Adipose tissue (tissue), 3 donors: Measurements from ENCODE around the gene PSMC3. TPM values are rescaled to one million over a fixed set of nuclear protein-coding genes. Genes with fewer than 3 reads are reported as not detected.
"Not testable (repeated sequence)": the region's sequence is repeated elsewhere in the genome, so short reads cannot be mapped to it uniquely, and the experiment has no call there.

Experiments used
- H3K27ac ChIP-seq: one replicate; pipeline ENCODE4 v1.5.1; 2013; ENCODE audit warnings: low read depth, low read length
- WGBS, 3 donors: extraction: QIAGEN DNeasy Blood & Tissue Kit; methylation state at CpG; one replicate each; pipeline ENCODE4 v1.1.7; 2013; 5-methylcytosine and 5-hydroxymethylcytosine counted together
- polyA plus RNA-seq, 3 donors: library from polyadenylated mRNA; stranded (reverse); fragments of 200-250 nt; gene quantifications; one replicate each; pipeline ENCODE4 v1.2.3, GENCODE V29; 2013
- donor health status: healthy with polysubstance abuse.
- donor health status: Bipolar disorder and iron deficiency.
- donor health status: healthy.

Gene PSMC3
- 100 to 1,000 TPM in 2 of 3 donors, 10 to 100 TPM in 1; 76.2 to 157 (median 134) TPM for polyA plus RNA-seq

- peak within 1 kb of the TSS; percentile 10 for H3K27ac ChIP-seq
- 0 to 1% (median 0%) methylated on average over 62 of the region's 62 CpGs for WGBS, 3 donors
Observed at GRCh38 chr11:47426062-47426956, at the start of gene PSMC3. Gene PSMC3, minus strand, starts transcription at chr11:47426439. Its CDS starts 160 bp downstream, at chr11:47426279.

DNA sequence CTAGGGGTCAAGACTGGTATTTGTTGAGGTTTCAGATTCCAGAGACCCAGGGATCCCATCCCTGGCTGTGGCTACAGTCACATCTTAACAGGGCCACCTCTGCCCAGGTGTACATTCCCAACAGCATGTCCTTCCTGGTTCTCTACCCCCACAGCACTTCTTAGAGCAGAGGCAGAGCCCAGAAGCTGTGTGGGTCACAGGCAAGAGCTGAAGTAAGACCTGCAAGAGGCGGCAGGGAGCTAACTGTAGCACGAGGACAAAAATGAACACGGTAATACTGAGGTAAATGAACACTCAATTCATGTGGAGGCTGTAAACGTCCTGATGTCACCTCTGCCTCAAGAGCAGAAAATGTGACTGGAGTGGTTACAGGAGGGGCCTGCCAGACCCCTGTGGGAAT, 44.4 kb upstream of the PSMC3 start:
- H3K27ac ChIP-seq, result no peak overlapping the region
- WGBS, 3 donors, result 68 to 89% (median 80%) methylated on average over 4 of the region's 4 CpGs

DNA sequence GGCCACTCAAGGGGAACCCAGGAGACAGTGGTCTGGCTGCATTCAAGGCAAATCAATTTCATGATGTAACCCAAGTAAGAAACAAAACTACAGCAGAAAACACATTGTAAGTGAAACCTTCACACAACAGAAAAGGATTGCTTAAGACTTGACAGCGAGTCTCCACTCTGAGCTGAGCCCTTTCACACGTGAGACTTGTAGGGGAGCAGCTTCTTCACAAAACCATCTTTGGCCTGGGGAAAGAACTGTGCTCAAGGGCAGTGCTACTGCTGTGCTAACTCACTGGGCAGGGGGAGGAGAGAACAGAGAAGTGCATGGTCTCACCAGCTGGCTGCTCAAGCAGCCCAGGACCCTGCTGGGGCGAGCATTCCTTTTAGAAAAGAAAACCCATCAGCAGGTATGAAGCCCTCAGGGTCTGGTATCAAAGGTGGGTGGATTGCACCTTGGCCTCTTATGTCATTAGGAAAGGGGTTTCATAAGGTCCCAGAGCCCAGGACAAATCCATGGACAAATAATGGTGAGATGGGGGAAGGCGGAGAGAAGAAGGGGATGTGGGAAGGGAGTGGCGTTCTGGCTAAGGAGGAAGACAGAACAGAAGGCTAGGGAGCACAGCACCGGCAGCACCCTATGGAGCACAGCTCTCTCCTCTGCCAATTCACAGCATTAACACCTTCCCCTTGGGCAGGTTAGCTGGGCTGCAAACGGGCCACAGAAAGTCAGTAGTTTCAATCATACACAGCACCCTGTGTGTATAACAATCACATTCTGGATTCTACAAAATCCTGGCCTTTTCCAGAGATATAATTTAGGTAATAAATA, 43.3 kb upstream of the PSMC3 start:
- WGBS, 3 donors, result 78 to 92% (median 85%) methylated on average over 7 of the region's 7 CpGs
- no peak overlapping the region for H3K27ac ChIP-seq

- WGBS, 3 donors, result 66 to 73% (median 66%) methylated on average over 8 of the region's 8 CpGs
- no peak overlapping the region for H3K27ac ChIP-seq
Observed at GRCh38 chr11:47468598-47469214, 42.5 kb upstream of the PSMC3 start.

DNA sequence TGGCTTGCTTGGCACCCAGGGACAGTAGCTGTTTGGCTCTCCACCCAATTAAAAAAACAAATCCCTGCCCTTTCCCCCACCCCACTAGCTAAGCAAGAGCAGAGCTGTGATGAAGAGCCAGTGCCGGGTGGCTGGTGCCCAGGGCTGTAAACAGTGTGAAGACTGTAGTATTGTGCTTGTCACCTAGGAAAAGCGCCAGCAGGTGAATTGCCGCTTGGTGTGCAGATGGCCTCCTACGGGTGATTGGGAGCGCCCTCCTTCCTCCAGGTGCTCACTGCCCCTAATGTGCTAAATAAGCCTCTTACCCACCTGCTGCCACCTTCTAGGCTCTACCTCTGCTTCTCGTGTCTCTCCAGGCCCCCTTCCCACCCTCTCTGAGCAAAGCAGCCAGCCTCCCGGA, 41.1 kb upstream of the PSMC3 start:
- 72 to 85% (median 73%) methylated on average over 7 of the region's 7 CpGs for WGBS, 3 donors
- H3K27ac ChIP-seq, result no peak overlapping the region

DNA sequence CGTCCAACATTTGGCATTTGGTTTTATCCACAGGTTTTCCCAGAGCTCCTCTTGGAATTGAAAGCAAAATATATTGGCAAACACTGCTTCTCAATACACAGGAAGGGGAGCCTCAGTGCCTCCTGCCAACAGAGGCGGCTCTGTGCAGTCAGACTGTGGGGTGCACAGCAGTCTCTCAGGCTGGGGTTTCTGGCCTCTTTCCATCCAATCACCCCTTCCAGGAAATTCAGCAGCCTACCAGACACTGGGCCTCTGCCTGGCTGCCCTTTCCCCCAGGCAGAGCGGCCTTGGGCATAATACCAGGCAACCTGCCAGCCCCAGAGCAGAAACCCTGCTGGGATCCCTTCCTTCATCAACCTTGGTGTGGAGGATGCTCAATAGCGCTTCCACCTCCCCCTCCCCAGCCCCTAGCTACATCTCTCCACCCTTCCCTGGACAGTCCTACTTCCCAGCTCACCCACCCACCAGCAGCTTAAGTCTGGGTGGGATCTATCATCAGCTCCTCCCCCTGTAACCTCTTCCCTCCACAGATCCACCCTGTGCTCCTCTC, 40.5 kb upstream of the PSMC3 start:
- 14 to 53% (median 33%) methylated on average over 4 of the region's 4 CpGs for WGBS, 3 donors
- H3K27ac ChIP-seq, result no peak overlapping the region

- 19 to 42% (median 35%) methylated on average over 5 of the region's 5 CpGs for WGBS, 3 donors
Observed at GRCh38 chr11:47466201-47466600, 40.0 kb upstream of the PSMC3 start.

GRCh38 chr11:47464483-47464882, 38.2 kb upstream of the PSMC3 start:
- no peak overlapping the region for H3K27ac ChIP-seq
- 93 to 97% (median 93%) methylated on average over 5 of the region's 5 CpGs for WGBS, 3 donors

More at GRCh38 chr11:47466201-47466600, 40.0 kb upstream of the PSMC3 start:
- no peak overlapping the region for H3K27ac ChIP-seq

DNA sequence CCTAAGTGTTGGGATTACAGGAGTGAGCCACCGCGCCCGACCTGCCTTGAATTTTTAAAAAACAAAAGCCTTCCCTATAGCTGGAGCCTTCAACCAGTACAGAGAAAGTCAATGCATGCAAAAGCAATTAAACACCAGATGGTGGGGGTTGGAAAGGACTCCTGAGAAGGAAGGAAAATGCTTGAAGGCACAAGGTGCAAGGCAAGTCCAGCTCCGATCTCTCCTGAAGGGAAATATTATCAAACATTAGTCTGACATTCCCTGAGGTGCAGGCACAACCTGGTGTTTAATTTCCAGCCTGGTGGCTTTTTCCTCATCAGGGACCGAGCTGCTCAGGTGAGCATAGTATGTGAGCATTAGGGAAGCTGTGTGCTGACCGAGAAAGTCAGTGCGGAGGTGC, 35.6 kb upstream of the PSMC3 start:
- H3K27ac ChIP-seq, result no peak overlapping the region
- 96 to 98% (median 97%) methylated on average over 7 of the region's 7 CpGs for WGBS, 3 donors

DNA sequence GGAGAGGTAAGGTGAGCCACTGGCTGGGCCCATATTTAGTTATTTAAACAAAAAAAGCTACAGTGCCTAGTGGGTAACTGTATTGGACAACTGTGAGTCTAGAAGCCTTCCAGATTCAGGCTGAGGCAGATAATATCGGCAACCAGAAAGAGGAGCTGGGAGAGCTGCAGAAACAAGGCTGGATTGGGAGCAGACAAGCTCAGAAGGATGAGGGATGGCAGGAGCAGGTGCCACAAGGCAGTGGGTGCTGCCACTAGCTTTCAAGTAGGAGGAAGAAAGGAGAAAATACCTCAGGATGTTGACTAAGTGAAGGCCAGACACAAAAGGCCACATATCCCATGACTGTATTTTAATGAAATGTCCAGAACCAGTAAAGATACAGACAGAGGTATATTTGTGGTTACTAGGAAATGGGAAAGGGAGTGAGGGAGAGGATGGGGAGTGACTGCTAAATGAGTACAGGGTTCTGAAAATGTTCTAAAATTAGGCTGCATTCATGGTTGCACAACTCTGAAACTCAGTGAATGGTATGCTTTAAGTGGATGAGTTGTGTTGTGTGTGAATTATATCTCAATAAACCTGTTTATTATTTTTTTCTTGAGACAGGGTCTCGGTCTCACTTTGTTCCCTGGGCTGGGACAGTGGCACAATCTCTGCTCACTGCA, 34.5 kb upstream of the PSMC3 start:
- 96 to 98% (median 97%) methylated on average over 2 of the region's 2 CpGs for WGBS, 3 donors
- no peak overlapping the region for H3K27ac ChIP-seq

DNA sequence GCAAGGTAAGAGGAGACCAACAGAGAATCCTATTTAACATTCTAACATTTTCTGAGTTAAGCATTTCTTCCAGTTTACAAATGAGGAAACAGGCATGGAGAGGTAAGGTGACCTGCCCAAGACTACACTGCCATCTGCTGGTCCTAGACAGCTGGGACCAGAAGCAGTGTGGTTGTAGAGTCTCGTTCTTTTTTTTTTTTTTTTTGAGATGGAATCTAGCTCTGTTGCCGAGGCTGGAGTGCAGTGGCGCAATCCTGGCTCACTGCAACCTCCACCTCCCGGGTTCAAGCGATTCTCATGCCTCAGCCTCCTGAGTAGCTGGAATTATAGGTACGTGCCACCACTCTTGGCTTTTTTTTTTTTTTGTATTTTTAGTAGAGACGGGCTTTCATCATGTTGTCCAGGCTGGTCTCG, 28.0 kb upstream of the PSMC3 start:
- WGBS, 3 donors, result 22 to 25% (median 23%) methylated on average over 8 of the region's 8 CpGs
- H3K27ac ChIP-seq, result not testable (repeated sequence)

DNA sequence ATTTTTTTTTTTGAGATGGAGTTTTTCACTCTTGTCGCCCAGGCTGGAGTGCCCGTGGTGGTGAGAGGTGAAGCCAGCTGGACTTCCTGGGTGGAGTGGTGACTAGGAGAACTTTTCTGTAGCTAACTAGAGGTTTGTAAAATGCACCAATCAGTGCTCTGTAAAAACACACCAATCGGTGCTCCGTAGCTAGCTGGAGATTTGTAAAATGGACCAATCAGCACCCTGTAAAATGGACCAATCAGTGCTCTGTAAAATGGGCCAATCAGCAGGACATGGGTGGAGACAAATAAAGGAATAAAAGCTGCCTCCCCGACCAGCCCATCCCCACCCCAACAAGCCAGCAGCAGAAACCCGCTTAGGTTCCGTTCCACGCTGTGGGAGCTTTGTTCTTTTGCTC, 27.1 kb upstream of the PSMC3 start:
- 90 to 94% (median 94%) methylated on average over 8 of the region's 8 CpGs for WGBS, 3 donors
- no peak overlapping the region for H3K27ac ChIP-seq

- H3K27ac ChIP-seq, result no peak overlapping the region
- 90 to 96% (median 93%) methylated on average over 4 of the region's 4 CpGs for WGBS, 3 donors
Observed at GRCh38 chr11:47451990-47452389, 25.8 kb upstream of the PSMC3 start.

DNA sequence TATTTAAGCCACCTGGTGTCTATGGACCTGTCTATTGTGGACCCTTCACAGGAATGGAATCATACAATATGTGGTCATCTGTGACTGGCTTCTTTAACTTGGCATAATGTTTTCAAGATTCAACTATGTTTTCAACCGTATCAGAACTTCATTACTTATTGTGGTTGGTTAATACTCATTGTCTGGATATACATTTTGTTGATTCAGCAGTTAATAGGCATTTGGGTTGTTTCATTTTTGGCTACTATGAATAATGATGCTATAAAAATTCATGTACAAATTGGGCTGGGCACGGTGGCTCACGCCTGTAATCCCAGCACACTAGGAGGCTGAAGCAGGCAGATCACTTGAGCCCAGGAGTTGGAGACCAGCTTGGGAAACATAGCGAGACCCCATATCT, 25.2 kb upstream of the PSMC3 start:
- 81 to 89% (median 84%) methylated on average over 4 of the region's 4 CpGs for WGBS, 3 donors
- no peak overlapping the region for H3K27ac ChIP-seq

DNA sequence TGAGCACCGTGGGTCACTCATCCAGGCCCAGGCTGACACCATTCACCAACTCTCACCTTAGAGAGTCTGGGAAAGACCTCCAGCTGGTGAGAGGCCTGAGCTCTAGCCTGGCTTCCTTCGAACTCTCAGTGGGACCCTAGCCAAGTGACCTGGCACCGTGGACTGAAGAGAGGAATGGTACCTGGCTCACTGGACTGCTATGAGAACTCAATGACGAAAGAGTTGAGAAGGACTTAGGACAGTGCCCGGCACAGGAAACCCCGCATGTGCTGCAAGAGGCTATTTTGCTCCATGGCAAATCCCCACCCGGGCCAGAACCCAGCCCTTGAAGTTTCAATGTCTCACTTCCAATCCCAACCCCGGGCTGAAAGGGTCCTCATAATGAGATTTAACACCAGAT, 23.3 kb upstream of the PSMC3 start:
- WGBS, 3 donors, result 73 to 81% (median 74%) methylated on average over 8 of the region's 8 CpGs
- no peak overlapping the region for H3K27ac ChIP-seq

GRCh38 chr11:47448566-47449427, 22.6 kb upstream of the PSMC3 start, which contains the start of gene RAPSN:
Gene RAPSN, minus strand, starts transcription at chr11:47449136. Its CDS starts 172 bp downstream, at chr11:47448964.
- 71 to 89% (median 89%) methylated on average over 29 to 32 of the region's 32 CpGs for WGBS, 3 donors
- H3K27ac ChIP-seq, result no peak within 1 kb of the TSS

DNA sequence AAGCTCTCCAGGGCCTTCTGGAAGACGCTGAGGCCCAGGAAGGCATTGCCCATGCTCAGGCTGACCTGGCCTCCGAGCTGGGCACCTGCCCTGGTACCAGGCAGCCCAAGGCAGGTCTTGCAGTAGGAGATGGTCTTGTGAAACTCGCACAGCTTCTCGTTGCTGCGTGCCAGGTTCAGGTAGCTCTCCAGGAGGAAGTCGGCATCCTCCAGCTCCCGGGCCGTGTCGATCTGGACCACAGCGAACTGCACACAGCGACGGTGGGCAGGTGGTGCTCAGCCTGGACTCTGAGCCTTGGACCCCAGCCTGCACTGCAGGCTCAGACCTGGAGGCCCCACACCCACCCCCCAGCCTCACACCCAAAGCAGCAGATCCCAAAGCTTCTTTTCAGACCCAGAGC, 21.7 kb upstream of the PSMC3 start:
- 87 to 90% (median 89%) methylated on average over 12 of the region's 12 CpGs for WGBS, 3 donors
- H3K27ac ChIP-seq, result no peak overlapping the region
